Endometrial microvascular endothelial cells (primary cell): ENCODE data around the gene PKHD1. TPM values are rescaled to one million over a fixed set of nuclear protein-coding genes. Genes with fewer than 3 reads are reported as not detected.

ENCODE experiments used
- in situ Hi-C: cut with HindIII; loops from 2 replicates; pipeline ENCODE4 v1.10.0; 2017; ENCODE audit warnings: low sequenced_read_pairs, low pct_unique_long_range_greater_than_20kb; ENCODE audit errors: inconsistent ontology term
- total RNA-seq: library from RNA; depleted of rRNA; stranded (reverse); fragments of >200 nt; gene quantifications from one replicate; pipeline ENCODE4 v1.2.3, GENCODE V29; 2015; ENCODE audit errors: inconsistent ontology term

Gene PKHD1
- total RNA-seq, 1 donor from 2014 or later, result not detected

GRCh38 chr6:51790946-51791345 lies 296.5 kb downstream of the PKHD1 start:
- in situ Hi-C loops, result no loop called here

- in situ Hi-C loops, result no loop called here
Observed at GRCh38 chr6:51788121-51788520, 299.3 kb downstream of the PKHD1 start.

DNA sequence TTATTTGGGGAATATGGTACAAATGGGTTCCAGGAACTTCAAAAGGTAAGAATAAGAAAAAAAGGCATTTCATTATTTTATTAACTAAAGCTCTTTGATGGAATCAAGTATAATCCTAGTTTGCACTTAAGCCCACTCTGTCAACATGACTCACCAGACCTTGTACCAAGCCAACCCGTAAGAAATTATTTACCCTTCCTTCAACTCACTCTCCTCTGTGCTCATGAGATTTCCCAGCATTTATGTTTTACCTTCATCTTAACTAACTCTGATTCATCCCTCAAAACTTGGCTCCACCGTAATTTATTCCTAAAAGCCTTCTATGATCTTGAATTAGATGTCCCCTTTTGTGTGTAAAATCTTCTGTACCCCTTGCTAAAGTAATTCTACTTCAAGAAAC lies 308.7 kb downstream of the PKHD1 start:
- in situ Hi-C loops, result no loop called here

- in situ Hi-C loops, result no loop called here
Observed at GRCh38 chr6:51777618-51778017, 309.8 kb downstream of the PKHD1 start.

- in situ Hi-C loops, result no loop called here
Observed at GRCh38 chr6:51775942-51776860, 311.2 kb downstream of the PKHD1 start.

DNA sequence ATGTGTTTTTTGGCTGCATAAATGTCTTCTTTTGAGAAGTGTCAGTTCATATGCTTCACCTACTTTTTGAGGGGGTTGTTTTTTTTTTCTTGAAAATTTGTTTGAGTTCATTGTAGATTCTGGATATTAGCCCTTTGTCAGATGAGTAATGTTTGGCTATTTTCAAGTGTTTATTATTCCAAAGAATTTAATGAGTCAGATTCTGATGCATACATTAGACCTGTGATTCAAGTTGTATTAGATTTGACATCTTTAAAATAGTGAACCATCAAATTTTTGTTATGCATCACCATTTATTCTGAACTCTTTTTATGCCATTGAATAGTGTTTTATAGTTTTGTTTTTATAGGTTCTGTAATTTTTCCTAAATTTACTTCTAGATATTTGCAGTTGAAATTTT lies 319.3 kb downstream of the PKHD1 start:
- in situ Hi-C loops, result no loop called here

GRCh38 chr6:51765230-51765629 lies 322.2 kb downstream of the PKHD1 start:
- in situ Hi-C loops, result no loop called here

- in situ Hi-C loops, result no loop called here
Observed at GRCh38 chr6:51753635-51754034, 333.8 kb downstream of the PKHD1 start.

DNA sequence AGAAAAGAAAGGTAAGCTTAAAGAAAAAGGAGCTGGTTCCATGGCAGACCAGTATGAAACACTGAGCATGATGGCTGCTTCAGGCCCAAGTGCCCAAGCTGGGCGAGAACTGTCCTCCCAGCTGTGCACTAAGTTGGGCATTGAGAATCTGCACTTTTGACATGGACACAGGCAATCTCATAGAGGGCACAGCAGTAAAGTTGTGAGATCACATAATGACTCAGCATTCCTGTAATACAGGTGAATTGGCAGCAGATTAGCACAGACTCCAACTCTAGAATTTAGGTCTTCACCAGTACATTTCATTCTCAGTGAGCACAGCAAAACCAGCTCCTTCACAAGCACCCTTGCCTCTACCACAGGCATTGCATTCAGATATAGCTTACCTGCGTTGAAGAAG lies 343.4 kb downstream of the PKHD1 start:
- in situ Hi-C loops, result no loop called here

DNA sequence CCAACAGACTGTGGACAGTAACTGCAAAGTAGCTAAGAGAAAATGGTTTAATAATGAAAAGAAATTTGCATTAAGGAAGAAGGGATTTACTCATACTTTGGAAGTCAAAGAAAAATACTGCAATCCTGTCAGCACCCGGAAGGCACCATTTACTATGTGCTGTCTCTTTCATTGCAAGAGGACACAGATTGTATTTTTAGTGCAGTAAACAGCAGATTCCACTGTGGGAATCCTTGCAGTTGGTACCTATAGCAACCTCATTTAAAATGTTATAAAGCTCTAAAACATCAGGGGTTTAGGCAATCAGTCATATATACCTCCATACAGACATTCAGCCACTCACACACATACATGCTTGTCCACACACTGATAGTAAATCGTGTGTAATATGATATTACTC lies 346.8 kb downstream of the PKHD1 start:
- in situ Hi-C loops, result no loop called here

DNA sequence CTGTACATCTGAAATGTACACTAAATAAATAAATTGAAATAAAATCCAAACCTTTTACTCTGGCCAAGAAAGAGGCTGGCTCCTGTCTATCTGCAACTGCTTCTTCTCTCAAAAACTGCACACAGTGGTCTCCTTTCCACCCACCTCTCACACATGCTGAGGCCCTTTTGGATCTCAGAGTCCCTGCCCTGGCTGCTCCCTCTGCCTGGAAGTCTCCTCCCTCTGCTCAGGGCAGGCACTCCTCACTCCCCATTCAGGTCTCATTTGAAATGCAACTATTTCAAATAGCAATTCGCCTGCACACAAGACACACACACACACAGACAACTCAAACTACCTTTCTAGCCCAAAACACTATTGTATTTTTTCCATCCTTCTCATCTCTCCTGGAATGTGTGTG lies 348.8 kb downstream of the PKHD1 start:
- in situ Hi-C loops, result no loop called here

- in situ Hi-C loops, result no loop called here
Observed at GRCh38 chr6:51737580-51738360, 349.6 kb downstream of the PKHD1 start.

DNA sequence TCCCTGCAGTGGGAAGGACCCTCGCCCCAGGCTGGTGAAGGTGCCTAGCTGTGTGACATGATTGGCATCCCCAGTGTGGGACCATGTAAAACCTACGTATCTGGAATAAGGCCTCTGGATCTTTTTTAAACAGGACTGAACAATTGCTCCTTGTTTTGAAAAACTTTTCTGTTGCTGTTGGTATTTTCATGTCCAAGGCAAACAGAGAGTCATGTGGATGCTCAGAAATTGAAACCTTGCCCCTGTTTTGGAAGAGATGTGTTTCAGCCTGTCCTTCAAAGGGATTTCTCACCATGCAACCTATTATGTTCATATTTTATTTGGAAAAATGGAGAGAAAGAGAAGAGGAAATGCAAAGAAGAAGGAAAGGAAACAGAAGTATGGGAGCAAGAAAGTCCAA lies 362.3 kb downstream of the PKHD1 start:
- in situ Hi-C loops, result no loop called here

GRCh38 chr6:51720327-51720726 lies 367.1 kb downstream of the PKHD1 start:
- in situ Hi-C loops, result no loop called here

- in situ Hi-C loops, result no loop called here
Observed at GRCh38 chr6:51719297-51719696, 368.1 kb downstream of the PKHD1 start.

- in situ Hi-C loops, result no loop called here
Observed at GRCh38 chr6:51718533-51718932, 368.9 kb downstream of the PKHD1 start.

DNA sequence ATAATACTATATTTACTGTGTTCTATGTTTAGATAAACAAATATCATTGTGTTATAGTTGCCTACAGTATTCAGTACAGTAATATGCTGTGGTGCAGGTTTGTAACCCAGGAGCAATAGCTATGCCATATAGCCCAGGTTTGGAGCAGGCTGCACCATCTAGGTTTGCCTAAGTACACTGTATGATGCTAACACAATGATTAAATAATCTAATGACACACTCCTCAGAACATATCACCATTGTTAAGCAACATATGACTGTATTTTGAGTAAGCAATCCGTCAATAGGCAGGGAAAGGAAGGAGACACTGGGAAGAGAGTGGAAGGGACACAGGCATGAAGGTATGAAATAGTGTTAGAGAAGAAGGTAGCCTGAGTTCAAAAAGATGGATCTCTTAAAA lies 369.9 kb downstream of the PKHD1 start:
- in situ Hi-C loops, result no loop called here

DNA sequence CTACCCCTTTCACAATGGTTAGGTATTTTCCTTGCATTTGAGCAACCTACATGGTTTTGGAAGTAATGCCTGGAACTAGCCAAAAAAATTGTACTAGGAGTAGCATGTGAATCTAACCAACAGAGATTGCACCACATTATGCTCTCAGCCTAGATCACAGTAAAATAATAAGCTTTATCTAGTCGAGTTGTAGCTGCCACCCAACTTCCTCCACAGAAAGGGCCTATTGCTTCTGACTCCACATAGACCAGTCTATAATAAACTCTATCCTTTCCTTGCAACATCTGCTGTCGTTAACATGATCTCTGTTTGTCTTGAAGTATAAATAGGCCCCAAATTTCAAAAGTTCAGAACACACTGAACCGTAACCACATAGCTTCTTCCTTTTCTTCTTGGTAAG lies 375.5 kb downstream of the PKHD1 start:
- in situ Hi-C loops, result no loop called here

- in situ Hi-C loops, result no loop called here
Observed at GRCh38 chr6:51706086-51706485, 381.3 kb downstream of the PKHD1 start.

- in situ Hi-C loops, result no loop called here
Observed at GRCh38 chr6:51704932-51705540, 382.4 kb downstream of the PKHD1 start.
